Measurements from ENCODE around the gene FBXO21. TPM values are rescaled to one million over a fixed set of nuclear protein-coding genes. Genes with fewer than 3 reads are reported as not detected.

Gene FBXO21
- total and polyA plus RNA-seq, 2 donors from 2014 or later: 28.9 to 45.0 TPM

- intact Hi-C loops (cut with DNase I): no loop called here
- no peak for TF ChIP-seq CTCF (IDR thresholded peaks at IDR 0.05; ENCODE audit: borderline replicate concordance, extremely low read depth, insufficient read depth)
- no peak overlapping the region for H3K27ac ChIP-seq (ENCODE audit: low read depth in 2 of 2, low read length in 2 of 2)
- H3K9me3 ChIP-seq (ENCODE audit: control insufficient read depth in 2 of 3, insufficient read depth in 1 of 3, low read length in 3 of 3): no peaks in the 10 kb centered on the region
- FAIRE-seq: no peak
- H3K9ac ChIP-seq (ENCODE audit: low read length in 3 of 3): no peak overlapping the region
- no peak for DNase-seq
- no peaks in the 10 kb centered on the region for H3K27me3 ChIP-seq (ENCODE audit: control insufficient read depth, insufficient read depth, low read length)
- H3K4me3 ChIP-seq (ENCODE audit: low read length in 3 of 3): no peak overlapping the region
- H3K36me3 ChIP-seq (ENCODE audit: control insufficient read depth in 2 of 3, insufficient read depth in 3 of 3, low read length in 3 of 3): no peaks in the 10 kb centered on the region
- H3K4me1 ChIP-seq (ENCODE audit: control insufficient read depth in 2 of 3, insufficient read depth in 2 of 3, low read depth in 1 of 3, low read length in 3 of 3): no peaks in the 10 kb centered on the region
Measured at GRCh38 chr12:117234441-117234840, 44.2 kb upstream of the FBXO21 start.

GRCh38 chr12:117231750-117232149 lies 41.5 kb upstream of the FBXO21 start:
- FAIRE-seq: no peak
- H3K27ac ChIP-seq (ENCODE audit: low read depth in 2 of 2, low read length in 2 of 2): no peak overlapping the region

GRCh38 chr12:117228239-117228638 lies 38.0 kb upstream of the FBXO21 start:
- H3K4me1 ChIP-seq (ENCODE audit: control insufficient read depth in 2 of 3, insufficient read depth in 2 of 3, low read depth in 1 of 3, low read length in 3 of 3): no peaks in the 10 kb centered on the region
- H3K36me3 ChIP-seq (ENCODE audit: control insufficient read depth in 2 of 3, insufficient read depth in 3 of 3, low read length in 3 of 3): no peaks in the 10 kb centered on the region
- DNase-seq: no peak
- H3K27me3 ChIP-seq (ENCODE audit: control insufficient read depth, insufficient read depth, low read length): no peaks in the 10 kb centered on the region
- FAIRE-seq: no peak
- intact Hi-C loops (cut with DNase I): no loop called here
- no peaks in the 10 kb centered on the region for H3K9me3 ChIP-seq (ENCODE audit: control insufficient read depth in 2 of 3, insufficient read depth in 1 of 3, low read length in 3 of 3)
- no peak for TF ChIP-seq CTCF (IDR thresholded peaks at IDR 0.05; ENCODE audit: borderline replicate concordance, extremely low read depth, insufficient read depth)
- no peak overlapping the region for H3K27ac ChIP-seq (ENCODE audit: low read depth in 2 of 2, low read length in 2 of 2)
- no peak overlapping the region for H3K9ac ChIP-seq (ENCODE audit: low read length in 3 of 3)
- H3K4me3 ChIP-seq (ENCODE audit: low read length in 3 of 3): no peak overlapping the region

More at GRCh38 chr12:117231750-117232149, 41.5 kb upstream of the FBXO21 start:
- no peak overlapping the region for H3K4me3 ChIP-seq (ENCODE audit: low read length in 3 of 3)
- H3K9me3 ChIP-seq (ENCODE audit: control insufficient read depth in 2 of 3, insufficient read depth in 1 of 3, low read length in 3 of 3): no peaks in the 10 kb centered on the region
- intact Hi-C loops (cut with DNase I): no loop called here
- TF ChIP-seq CTCF (IDR thresholded peaks at IDR 0.05; ENCODE audit: borderline replicate concordance, extremely low read depth, insufficient read depth): no peak
- H3K27me3 ChIP-seq (ENCODE audit: control insufficient read depth, insufficient read depth, low read length): no peaks in the 10 kb centered on the region
- no peak overlapping the region for H3K9ac ChIP-seq (ENCODE audit: low read length in 3 of 3)
- DNase-seq: no peak
- no peaks in the 10 kb centered on the region for H3K36me3 ChIP-seq (ENCODE audit: control insufficient read depth in 2 of 3, insufficient read depth in 3 of 3, low read length in 3 of 3)
- H3K4me1 ChIP-seq (ENCODE audit: control insufficient read depth in 2 of 3, insufficient read depth in 2 of 3, low read depth in 1 of 3, low read length in 3 of 3): no peaks in the 10 kb centered on the region

- no peak overlapping the region for H3K27ac ChIP-seq (ENCODE audit: low read depth in 2 of 2, low read length in 2 of 2)
- no peak overlapping the region for H3K9ac ChIP-seq (ENCODE audit: low read length in 3 of 3)
- TF ChIP-seq CTCF (IDR thresholded peaks at IDR 0.05; ENCODE audit: borderline replicate concordance, extremely low read depth, insufficient read depth): no peak
- no peak for FAIRE-seq
- intact Hi-C loops (cut with DNase I): no loop called here
- H3K4me3 ChIP-seq (ENCODE audit: low read length in 3 of 3): no peak overlapping the region
- H3K36me3 ChIP-seq (ENCODE audit: control insufficient read depth in 2 of 3, insufficient read depth in 3 of 3, low read length in 3 of 3): no peaks in the 10 kb centered on the region
- no peaks in the 10 kb centered on the region for H3K27me3 ChIP-seq (ENCODE audit: control insufficient read depth, insufficient read depth, low read length)
- H3K9me3 ChIP-seq (ENCODE audit: control insufficient read depth in 2 of 3, insufficient read depth in 1 of 3, low read length in 3 of 3): no peaks in the 10 kb centered on the region
- no peaks in the 10 kb centered on the region for H3K4me1 ChIP-seq (ENCODE audit: control insufficient read depth in 2 of 3, insufficient read depth in 2 of 3, low read depth in 1 of 3, low read length in 3 of 3)
- DNase-seq: no peak
Measured at GRCh38 chr12:117227000-117227653, 36.9 kb upstream of the FBXO21 start.
